ENCODE data around the gene CAMTA1.

Gene CAMTA1

GRCh38 chr1:7352974-7353373 is 567.7 kb downstream of the CAMTA1 start:
- TF ChIP-seq CTCF (conservative IDR thresholded peaks at IDR 0.05; ENCODE audit: low read length), result no peak
- no peak for DNase-seq (ENCODE audit: low read depth)
- no peak overlapping the region for H3K4me3 ChIP-seq (ENCODE audit: low read length)

- H3K4me3 ChIP-seq (ENCODE audit: low read length), result no peak overlapping the region
- no peak for DNase-seq (ENCODE audit: low read depth)
- TF ChIP-seq CTCF (conservative IDR thresholded peaks at IDR 0.05; ENCODE audit: low read length), result no peak
These were observed 570.4 kb downstream of the CAMTA1 start for GRCh38 chr1:7355646-7356045.

- DNase-seq (ENCODE audit: low read depth), result no peak
- H3K4me3 ChIP-seq (ENCODE audit: low read length), result no peak overlapping the region
- no peak for TF ChIP-seq CTCF (conservative IDR thresholded peaks at IDR 0.05; ENCODE audit: low read length)
These were observed 570.8 kb downstream of the CAMTA1 start for GRCh38 chr1:7356079-7356478.

- no peak for TF ChIP-seq CTCF (conservative IDR thresholded peaks at IDR 0.05; ENCODE audit: low read length)
- DNase-seq (ENCODE audit: low read depth), result no peak
- H3K4me3 ChIP-seq (ENCODE audit: low read length), result no peak overlapping the region
These were observed 573.2 kb downstream of the CAMTA1 start for GRCh38 chr1:7358425-7358824.

- no peak for DNase-seq (ENCODE audit: low read depth)
- no peak overlapping the region for H3K4me3 ChIP-seq (ENCODE audit: low read length)
- TF ChIP-seq CTCF (conservative IDR thresholded peaks at IDR 0.05; ENCODE audit: low read length), result no peak
These were observed 575.3 kb downstream of the CAMTA1 start for GRCh38 chr1:7360526-7360925.

- no peak for DNase-seq (ENCODE audit: low read depth)
- TF ChIP-seq CTCF (conservative IDR thresholded peaks at IDR 0.05; ENCODE audit: low read length), result no peak
- no peak overlapping the region for H3K4me3 ChIP-seq (ENCODE audit: low read length)
These were observed 577.7 kb downstream of the CAMTA1 start for GRCh38 chr1:7362947-7363346.

GRCh38 chr1:7363450-7363849 is 578.2 kb downstream of the CAMTA1 start:
- no peak for TF ChIP-seq CTCF (conservative IDR thresholded peaks at IDR 0.05; ENCODE audit: low read length)
- DNase-seq (ENCODE audit: low read depth), result no peak
- no peak overlapping the region for H3K4me3 ChIP-seq (ENCODE audit: low read length)
